Mesodermal cell (in vitro differentiated cells): ENCODE results near the gene KIF17.

ENCODE experiments used
- H3K27ac ChIP-seq: 2 replicates; pipeline ENCODE4 v1.7.0; 2013; ENCODE audit warnings: mild to moderate bottlenecking, low read depth, low read length, moderate library complexity; ENCODE audit not compliant: severe bottlenecking
- H3K36me3 ChIP-seq: 2 replicates; pipeline ENCODE4 v1.7.1; 2013; ENCODE audit warnings: mild to moderate bottlenecking, low read length, moderate library complexity; ENCODE audit not compliant: control insufficient read depth, insufficient read depth
- H3K4me1 ChIP-seq: one replicate; pipeline ENCODE4 v1.7.1; 2013; ENCODE audit warnings: mild to moderate bottlenecking, low read length; ENCODE audit not compliant: insufficient read depth, control insufficient read depth, poor library complexity, severe bottlenecking
- H3K4me3 ChIP-seq: 2 replicates; pipeline ENCODE4 v1.7.0; 2013; ENCODE audit warnings: low read length, control low read depth, mild to moderate bottlenecking; ENCODE audit not compliant: insufficient read depth, poor library complexity, severe bottlenecking; ENCODE audit errors: extremely low read depth
- H3K9me3 ChIP-seq: 2 replicates; pipeline ENCODE4 v1.7.1; 2013; ENCODE audit warnings: mild to moderate bottlenecking, low read length, moderate library complexity; ENCODE audit not compliant: control insufficient read depth
- WGBS, 2 experiments: methylation state at CpG; one replicate each; pipeline ENCODE4 v1.1.5; 2013; ENCODE audit warnings: missing lambda C conversion rate in 2 of 2; ENCODE audit not compliant: insufficient coverage in 2 of 2; 5-methylcytosine and 5-hydroxymethylcytosine counted together

The KIF17 gene

DNA sequence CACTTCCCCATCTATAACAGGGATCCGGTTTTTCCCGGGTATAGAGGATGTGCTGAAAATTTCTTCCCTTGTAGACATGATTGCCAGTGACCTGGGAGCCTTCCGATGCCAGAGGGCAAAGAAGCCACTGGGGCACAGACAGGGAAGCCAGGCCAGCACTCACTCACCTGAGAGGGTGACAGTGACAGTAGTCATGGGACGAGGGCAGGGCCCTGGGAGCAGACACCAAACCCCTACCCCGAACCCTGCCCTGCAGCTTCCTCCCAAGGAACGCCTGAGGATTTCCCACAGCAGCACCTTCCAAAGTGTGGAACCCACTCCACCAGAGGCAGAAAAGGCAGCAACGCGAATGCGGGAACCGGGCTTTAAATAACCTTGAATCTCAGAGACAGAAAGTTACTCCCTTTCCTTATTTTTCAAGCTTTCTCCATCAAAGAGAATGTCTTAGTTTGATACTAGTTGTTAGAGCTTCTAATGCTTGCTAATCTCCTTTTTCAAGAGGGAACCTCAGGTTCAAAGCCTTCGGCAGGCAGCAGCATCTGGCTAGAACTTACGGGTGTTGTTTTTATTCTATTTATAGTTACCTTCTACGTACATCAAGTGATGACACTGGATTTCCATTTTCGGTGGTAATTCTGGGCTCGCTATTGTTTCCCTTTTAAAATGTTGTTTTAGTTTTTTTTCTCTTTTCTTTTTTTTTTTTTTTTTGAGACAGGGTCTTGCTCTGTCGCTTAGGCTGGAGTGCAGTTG is 59.5 kb downstream of the KIF17 start:
- Histone ChIP-seq H3K36me3 (peaks cover 65% of the 10 kb centered on the region), H3K9me3 (no peaks in the 10 kb centered on the region), H3K4me3 (no peak overlapping the region), H3K4me1 (peaks cover 11% of the 10 kb centered on the region), H3K27ac (no peak overlapping the region)
- WGBS, 2 experiments: 96 to 97% methylated on average over 5 to 7 of the region's 16 CpGs

GRCh38 chr1:20657024-20657423 is 60.8 kb downstream of the KIF17 start:
- WGBS, 2 experiments: 96 to 98% methylated on average over 12 of the region's 12 CpGs
- peaks cover 11% of the 10 kb centered on the region for H3K4me1 ChIP-seq
- H3K9me3 ChIP-seq: no peaks in the 10 kb centered on the region
- no peak overlapping the region for H3K27ac ChIP-seq
- peaks cover 79% of the 10 kb centered on the region for H3K36me3 ChIP-seq
- no peak overlapping the region for H3K4me3 ChIP-seq

DNA sequence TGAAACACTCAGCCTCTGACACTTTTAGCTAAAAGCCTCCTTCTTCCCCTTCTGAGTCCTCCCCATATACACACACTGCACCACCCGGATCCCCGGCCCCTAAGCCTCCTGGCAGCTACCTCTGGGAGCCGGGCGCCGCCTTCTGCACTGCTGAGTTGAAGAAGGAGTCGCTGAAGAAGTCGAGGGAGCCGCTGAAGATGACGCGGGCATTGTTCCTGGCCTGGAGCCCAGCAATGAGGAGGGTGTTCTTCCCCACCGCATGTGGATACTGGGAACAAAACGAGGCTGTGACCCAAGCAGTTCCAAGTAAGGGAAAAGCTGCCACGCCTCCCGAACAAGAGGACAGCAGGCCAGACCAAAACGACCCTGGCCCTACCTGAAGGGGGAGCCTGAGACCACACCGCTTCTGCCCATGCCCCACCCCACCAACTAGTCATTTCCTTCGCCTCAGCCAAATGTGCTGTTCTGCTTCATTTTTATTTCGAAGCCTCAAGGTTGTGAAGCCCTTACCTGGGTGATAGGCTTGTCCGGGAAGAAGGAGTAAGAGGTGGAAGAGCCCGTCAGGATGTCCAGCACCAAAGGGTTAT is 63.6 kb downstream of the KIF17 start:
- Histone ChIP-seq H3K4me3 (no peak overlapping the region), H3K4me1 (no peaks in the 10 kb centered on the region), H3K27ac (no peak overlapping the region), H3K36me3 (peaks cover 94% of the 10 kb centered on the region), H3K9me3 (no peaks in the 10 kb centered on the region)
- WGBS, 2 experiments: 86 to 88% methylated on average over 15 to 16 of the region's 20 CpGs

DNA sequence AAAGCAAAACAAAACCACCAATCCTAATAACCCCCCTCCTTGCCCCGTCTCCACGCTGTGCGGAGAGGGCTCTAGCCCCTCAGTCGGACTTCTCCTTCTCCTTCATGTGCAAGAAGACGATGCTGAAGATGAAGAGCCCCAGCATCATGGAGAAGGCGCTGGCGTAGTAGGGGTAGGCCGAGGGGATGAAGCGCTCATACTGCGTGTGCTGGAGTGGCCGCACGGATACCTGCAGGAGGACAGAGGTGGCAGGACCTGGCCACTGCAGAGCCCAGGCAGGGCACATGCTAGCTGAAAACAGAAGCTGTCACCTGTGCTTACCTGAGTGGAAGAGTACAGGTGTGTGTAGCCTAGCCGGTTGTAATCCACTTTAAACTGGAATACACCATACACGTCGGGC is 65.5 kb downstream of the KIF17 start:
- 94 to 98% methylated on average over 8 to 15 of the region's 15 CpGs for WGBS, 2 experiments
- Histone ChIP-seq H3K9me3 (no peaks in the 10 kb centered on the region), H3K27ac (no peak overlapping the region), H3K4me1 (no peaks in the 10 kb centered on the region), H3K4me3 (no peak overlapping the region), H3K36me3 (peaks cover 89% of the 10 kb centered on the region)

DNA sequence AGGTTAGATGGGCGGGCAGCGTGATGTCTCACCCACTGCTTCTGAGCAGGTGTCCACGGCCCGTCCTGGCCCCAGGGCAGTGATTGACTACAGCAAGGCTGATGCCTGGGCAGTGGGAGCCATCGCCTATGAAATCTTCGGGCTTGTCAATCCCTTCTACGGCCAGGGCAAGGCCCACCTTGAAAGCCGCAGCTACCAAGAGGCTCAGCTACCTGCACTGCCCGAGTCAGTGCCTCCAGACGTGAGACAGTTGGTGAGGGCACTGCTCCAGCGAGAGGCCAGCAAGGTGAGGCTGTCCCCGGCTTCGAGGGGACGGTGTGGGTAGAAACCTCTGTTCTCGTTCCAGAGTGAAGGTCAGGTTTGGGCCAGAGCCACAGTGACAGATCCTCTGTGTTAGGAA is 68.9 kb downstream of the KIF17 start:
- no peak overlapping the region for H3K27ac ChIP-seq
- peaks cover 69% of the 10 kb centered on the region for H3K36me3 ChIP-seq
- H3K4me3 ChIP-seq: no peak overlapping the region
- H3K9me3 ChIP-seq: no peaks in the 10 kb centered on the region
- 92 to 97% methylated on average over 15 of the region's 15 CpGs for WGBS, 2 experiments
- H3K4me1 ChIP-seq: no peaks in the 10 kb centered on the region

- Histone ChIP-seq H3K27ac (no peak overlapping the region), H3K4me3 (no peak overlapping the region), H3K36me3 (peaks cover 64% of the 10 kb centered on the region), H3K4me1 (no peaks in the 10 kb centered on the region), H3K9me3 (no peaks in the 10 kb centered on the region)
- 95 to 96% methylated on average over 12 to 13 of the region's 13 CpGs for WGBS, 2 experiments
These were observed 69.4 kb downstream of the KIF17 start for GRCh38 chr1:20648438-20648837.

- Histone ChIP-seq H3K9me3 (no peaks in the 10 kb centered on the region), H3K4me3 (no peak overlapping the region), H3K36me3 (peaks cover 44% of the 10 kb centered on the region), H3K4me1 (no peaks in the 10 kb centered on the region), H3K27ac (no peak overlapping the region)
- 91 to 94% methylated on average over 7 to 10 of the region's 14 CpGs for WGBS, 2 experiments
These were observed 72.4 kb downstream of the KIF17 start for GRCh38 chr1:20645414-20645813.

DNA sequence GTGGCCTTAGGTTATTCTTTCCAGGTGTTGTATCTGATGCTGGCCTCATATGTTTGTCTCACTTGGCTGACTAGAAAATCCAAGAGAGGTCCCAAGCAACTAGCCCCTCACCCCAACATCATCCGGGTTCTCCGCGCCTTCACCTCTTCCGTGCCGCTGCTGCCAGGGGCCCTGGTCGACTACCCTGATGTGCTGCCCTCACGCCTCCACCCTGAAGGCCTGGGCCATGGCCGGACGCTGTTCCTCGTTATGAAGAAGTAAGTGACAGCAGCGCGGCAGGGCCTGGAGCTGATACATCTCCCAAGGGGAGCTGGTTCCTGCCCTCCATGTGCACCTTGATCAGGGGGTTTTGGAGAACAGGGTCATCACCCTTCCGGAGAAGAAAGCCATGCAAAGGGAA is 73.4 kb downstream of the KIF17 start:
- H3K4me1 ChIP-seq: no peaks in the 10 kb centered on the region
- H3K36me3 ChIP-seq: peaks cover 38% of the 10 kb centered on the region
- no peak overlapping the region for H3K27ac ChIP-seq
- H3K4me3 ChIP-seq: no peak overlapping the region
- 93 to 97% methylated on average over 13 of the region's 13 CpGs for WGBS, 2 experiments
- H3K9me3 ChIP-seq: no peaks in the 10 kb centered on the region

DNA sequence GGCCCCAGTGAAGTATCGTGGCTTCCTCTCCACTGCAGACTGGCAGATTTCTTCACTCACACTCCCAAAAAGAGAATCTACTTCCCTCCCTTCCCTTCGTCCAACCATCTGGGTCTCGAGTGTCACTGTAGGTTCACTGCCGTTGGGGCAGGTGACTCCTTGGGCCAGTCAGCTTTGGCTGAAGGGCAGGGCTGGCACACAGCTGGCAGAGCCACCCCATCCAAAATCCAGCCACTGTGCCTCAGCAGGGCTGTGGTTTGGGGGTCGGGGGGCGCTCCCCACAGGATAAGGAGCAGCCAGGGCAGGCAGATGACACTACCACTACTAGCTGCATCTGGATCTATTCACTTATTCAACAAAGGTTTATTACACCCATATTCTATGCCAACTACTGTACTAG is 74.7 kb downstream of the KIF17 start:
- Histone ChIP-seq H3K4me3 (no peak overlapping the region), H3K9me3 (no peaks in the 10 kb centered on the region), H3K27ac (no peak overlapping the region), H3K4me1 (no peaks in the 10 kb centered on the region), H3K36me3 (peaks cover 35% of the 10 kb centered on the region)
- WGBS, 2 experiments: 77 to 95% methylated on average over 3 to 5 of the region's 6 CpGs

- WGBS, 2 experiments: 79 to 86% methylated on average over 9 to 10 of the region's 10 CpGs
- Histone ChIP-seq H3K9me3 (no peaks in the 10 kb centered on the region), H3K4me3 (no peak overlapping the region), H3K36me3 (peaks cover 41% of the 10 kb centered on the region), H3K27ac (no peak overlapping the region), H3K4me1 (no peaks in the 10 kb centered on the region)
These were observed 75.8 kb downstream of the KIF17 start for GRCh38 chr1:20641975-20642374.

DNA sequence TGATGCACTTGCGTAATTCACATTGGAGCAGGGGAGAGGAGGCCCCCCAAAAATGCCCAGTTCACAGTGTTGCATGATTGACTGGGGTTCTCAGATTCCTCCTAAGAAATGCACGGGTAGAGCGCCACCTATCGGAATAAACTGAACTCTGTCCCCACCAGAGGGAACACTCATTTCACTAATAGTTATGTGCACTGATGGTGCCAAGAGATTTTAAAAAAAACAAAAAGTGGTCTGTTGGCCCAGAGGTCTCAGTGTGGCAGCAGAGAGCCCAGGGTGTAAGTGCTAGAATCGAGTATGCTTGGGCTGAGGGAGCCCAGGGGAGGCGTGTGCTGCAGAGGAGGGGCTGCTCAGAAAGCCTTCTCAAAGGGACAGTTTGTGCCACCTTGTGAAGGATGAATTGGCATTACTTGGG is 77.6 kb downstream of the KIF17 start:
- WGBS, 2 experiments: 23 to 46% methylated on average over 3 to 5 of the region's 6 CpGs
- Histone ChIP-seq H3K36me3 (peaks cover 34% of the 10 kb centered on the region), H3K9me3 (no peaks in the 10 kb centered on the region), H3K4me1 (no peaks in the 10 kb centered on the region), H3K4me3 (no peak overlapping the region), H3K27ac (no peak overlapping the region)
